DMS153 treated with DMSO at 0.1 percent for 48 hours (cell line): ENCODE data around the gene MAPKAPK3.

ENCODE experiments used
- DNase-seq: peaks from one replicate; lab custom pipeline; 2025; ENCODE audit not compliant: unreplicated experiment; lab: John Stamatoyannopoulos, UW

Gene MAPKAPK3

GRCh38 chr3:50626401-50626800 is 9.4 kb downstream of the MAPKAPK3 start:
- no peak for DNase-seq

- DNase-seq: no peak
Measured at GRCh38 chr3:50627407-50628051, 10.6 kb downstream of the MAPKAPK3 start.

GRCh38 chr3:50628601-50629000 is 11.7 kb downstream of the MAPKAPK3 start:
- no peak for DNase-seq

- DNase-seq: no peak
Measured at GRCh38 chr3:50630394-50630793, 13.4 kb downstream of the MAPKAPK3 start.

DNA sequence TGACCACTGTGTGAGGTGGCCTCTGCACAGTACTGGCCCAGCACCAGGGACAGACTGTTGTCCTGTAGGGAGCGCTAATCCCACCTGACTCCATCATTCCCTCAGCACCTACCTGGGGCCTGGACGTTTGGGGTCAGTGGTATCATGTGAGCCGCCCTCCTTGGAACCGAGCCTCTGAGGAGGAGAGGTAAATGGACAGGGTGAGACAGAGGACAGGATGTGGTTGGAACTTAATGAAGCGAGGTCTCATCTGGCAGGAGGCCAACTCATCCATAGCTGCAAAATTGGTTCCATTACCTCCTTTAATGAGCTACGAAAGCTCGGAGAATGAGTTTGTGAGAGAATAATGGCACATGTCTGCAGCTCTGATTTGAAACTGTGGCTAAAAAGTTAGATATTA is 13.9 kb downstream of the MAPKAPK3 start:
- DNase-seq: peak; percentile 17

GRCh38 chr3:50632450-50632849 is 15.5 kb downstream of the MAPKAPK3 start:
- no peak for DNase-seq

GRCh38 chr3:50633230-50633790 is 16.4 kb downstream of the MAPKAPK3 start:
- DNase-seq: no peak

- no peak for DNase-seq
Measured at GRCh38 chr3:50635066-50635465, 18.1 kb downstream of the MAPKAPK3 start.

DNA sequence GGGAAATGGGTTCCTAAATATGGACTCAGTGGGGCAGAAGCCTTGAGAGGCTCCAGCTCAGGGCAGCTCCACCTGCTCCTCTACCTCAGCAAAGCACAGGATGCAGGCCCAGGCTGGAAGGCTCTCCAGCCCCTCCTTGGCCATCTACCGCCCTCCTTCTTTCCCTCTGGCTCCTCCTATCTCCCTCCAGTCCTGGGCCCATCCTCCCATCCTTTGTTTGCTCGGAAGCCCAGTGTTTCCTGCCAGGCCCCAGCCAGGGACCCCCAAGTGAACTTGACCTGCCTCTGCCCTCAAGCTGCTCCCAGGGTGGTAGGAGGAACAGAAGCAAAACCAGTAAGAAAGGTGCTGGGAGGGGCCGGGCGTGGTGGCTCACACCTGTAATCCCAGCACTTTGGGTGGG is 20.1 kb downstream of the MAPKAPK3 start:
- DNase-seq: no peak

- no peak for DNase-seq
Measured at GRCh38 chr3:50637945-50638344, 21.0 kb downstream of the MAPKAPK3 start.

DNA sequence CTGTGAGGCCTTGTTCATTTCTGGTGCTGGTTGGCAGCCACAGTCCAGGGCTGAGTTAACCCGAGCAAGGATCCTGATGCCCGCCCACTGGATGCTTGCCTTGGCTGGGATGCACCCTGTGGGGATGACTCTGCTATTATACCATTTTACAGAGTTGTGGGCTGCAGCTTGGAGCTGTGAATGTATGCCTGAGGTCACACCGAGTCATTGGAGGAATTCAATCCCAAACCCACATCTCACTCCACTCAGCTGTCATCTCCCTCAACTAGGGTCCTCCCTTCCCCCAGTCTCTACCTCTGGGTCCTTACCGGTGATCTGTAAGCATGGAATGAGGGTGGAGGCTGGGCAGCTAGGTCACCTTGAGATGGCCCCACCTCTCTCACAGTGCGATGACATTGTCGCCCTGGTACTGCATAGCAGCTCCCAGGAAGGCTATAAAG is 22.1 kb downstream of the MAPKAPK3 start:
- DNase-seq: no peak

DNA sequence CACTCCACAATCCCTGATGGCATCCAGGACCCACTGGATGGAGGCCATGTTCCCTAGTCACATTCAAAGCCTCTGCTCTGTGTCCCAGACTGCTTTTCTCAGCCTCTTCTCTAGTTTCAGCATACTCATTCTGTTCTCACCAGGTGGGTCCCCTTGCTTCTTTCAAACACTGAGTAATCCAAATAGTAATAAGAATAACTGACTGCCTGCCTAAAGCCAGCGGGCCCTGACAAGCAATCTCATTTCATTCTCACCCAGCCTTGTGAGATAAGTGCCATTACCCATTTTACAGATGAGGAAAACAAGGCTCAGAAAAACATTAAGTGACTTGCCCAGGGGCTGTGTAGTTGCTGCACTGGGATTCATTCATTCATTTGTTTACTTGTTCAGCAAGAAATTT is 25.4 kb downstream of the MAPKAPK3 start:
- no peak for DNase-seq

GRCh38 chr3:50644561-50644960 is 27.6 kb downstream of the MAPKAPK3 start:
- DNase-seq: no peak

GRCh38 chr3:50645378-50645777 is 28.4 kb downstream of the MAPKAPK3 start:
- no peak for DNase-seq

GRCh38 chr3:50648313-50648712 is 31.4 kb downstream of the MAPKAPK3 start:
- no peak for DNase-seq

- no peak for DNase-seq
Measured at GRCh38 chr3:50648944-50649343, 32.0 kb downstream of the MAPKAPK3 start.

DNA sequence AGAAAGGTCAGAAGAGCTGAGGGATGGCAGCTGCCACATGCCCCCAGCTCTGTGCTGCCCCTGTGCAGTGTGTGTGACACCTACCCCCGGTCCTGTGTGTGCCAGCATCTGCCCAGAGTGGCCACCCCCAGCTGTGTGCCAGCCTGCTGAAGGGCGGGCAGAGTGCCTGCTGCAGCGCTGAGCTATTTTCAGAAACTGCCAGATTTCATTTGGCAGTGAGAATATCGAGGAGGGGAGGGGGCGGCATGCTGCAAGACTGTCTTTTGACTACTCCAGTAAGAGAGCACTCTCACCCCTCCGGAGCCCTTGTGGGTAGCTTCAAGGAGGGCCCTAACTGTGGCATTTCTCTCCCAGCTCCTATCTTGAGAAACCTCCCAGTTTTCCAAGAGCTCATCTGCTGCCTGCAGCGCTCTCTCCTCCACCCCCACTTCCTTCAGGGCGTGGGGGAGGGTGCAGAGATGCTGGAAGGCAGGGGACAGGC is 32.5 kb downstream of the MAPKAPK3 start:
- no peak for DNase-seq

- DNase-seq: no peak
Measured at GRCh38 chr3:50650018-50650417, 33.1 kb downstream of the MAPKAPK3 start.

GRCh38 chr3:50651445-50651844 is 34.5 kb downstream of the MAPKAPK3 start:
- DNase-seq: no peak

DNA sequence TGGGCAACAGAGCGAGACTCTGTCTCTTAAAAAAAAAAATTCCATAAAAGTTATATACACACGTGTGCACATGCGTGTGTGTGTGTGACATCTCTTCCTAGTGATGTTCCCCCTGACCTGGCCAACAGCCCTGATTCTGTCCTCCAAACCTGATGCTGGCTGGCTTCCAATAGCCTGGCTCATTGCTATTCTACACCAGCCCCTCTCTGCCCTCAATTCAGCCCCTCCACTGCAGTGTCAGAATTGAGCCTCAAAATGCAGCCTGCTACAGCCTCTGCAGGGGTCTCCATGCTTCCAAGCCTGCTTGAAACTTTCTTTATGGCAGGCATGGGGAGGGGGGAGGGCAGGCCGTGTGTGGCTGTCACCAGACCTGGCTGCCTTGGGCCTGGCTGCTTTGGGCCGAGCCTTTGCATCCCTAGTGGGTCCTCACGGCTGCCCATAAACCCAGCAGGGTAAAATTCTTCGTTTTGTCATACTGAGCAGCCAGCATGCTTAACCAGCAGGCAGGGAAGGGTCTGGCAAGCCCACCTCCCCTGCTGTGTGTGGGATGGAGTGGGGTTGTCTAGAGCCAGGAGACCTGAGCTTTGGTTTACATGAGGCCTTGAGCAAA is 35.1 kb downstream of the MAPKAPK3 start:
- DNase-seq: no peak

DNA sequence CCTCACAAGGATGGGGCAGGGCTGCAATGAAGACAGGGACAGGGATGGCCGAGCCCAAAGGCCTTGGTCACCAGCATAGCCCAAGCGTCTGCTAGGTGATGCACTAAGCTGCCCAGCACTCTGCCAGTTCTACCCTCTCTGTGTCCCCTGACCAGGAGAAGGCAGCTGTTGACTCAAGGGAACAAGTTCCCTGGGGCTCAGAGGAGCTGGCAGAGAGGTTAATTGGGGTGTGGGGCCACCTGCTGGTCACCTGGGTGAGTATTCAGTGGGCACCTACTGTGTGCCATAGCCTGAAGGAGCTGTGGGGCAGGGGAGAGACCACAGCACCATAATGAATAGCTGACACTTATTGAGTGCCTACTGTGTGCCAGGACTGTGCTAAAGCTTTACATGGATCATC is 35.8 kb downstream of the MAPKAPK3 start:
- DNase-seq: no peak

DNA sequence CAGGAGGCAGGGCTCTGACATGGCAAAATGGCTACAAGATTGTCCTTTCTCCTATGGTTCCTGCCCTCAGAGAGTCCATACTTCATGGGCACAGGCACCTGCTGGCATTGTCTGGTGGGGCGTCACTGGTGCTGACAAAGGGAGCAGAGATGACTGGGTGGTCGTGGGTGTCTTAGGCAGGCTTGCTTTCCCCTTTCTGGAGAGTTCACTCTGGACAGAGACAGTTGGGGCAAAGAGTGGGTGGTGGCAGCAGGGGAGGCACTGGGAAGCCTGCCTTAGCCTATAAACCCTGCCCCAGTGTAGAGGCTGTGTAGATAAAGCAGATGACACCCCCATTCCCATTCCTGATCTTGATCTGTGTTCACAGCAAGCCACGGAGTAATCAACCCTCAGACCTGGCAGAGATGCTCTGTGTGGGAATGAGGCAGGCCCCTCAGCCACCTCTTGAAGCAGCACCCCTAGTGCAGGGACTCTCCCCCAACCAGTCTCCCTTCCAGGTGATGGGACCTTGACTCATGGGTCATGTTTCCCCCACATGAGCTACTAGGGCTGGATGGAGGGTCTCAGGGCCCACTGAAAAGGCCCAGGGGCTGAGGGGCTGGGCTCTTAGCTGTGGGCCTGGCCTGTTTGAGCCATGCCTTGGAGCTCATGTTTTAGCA is 37.1 kb downstream of the MAPKAPK3 start:
- DNase-seq: no peak
